ENCODE measurements around the gene TMEM79. TPM values are rescaled to one million over a fixed set of nuclear protein-coding genes. Genes with fewer than 3 reads are reported as not detected.

The TMEM79 gene
- total and polyA plus RNA-seq, 4 donors: 1.6 to 6.8 (median 3.8) TPM

- 35% methylated on average over 7 of the region's 8 CpGs for WGBS (ENCODE audit: insufficient coverage)
- no peaks in the 10 kb centered on the region for H3K27me3 ChIP-seq (ENCODE audit: control insufficient read depth, insufficient read depth, low read length)
- peaks cover 14% of the 10 kb centered on the region for H3K4me1 ChIP-seq (ENCODE audit: control insufficient read depth, insufficient read depth, low read length)
- H3K4me3 ChIP-seq (ENCODE audit: low read depth, low read length): peak overlapping the region; percentile 90
- no peak overlapping the region for H3K27ac ChIP-seq (ENCODE audit: low read depth, low read length)
- no peak for DNase-seq (ENCODE audit: low read depth in 4 of 6, low spot score in 6 of 6)
- peaks cover 35% of the 10 kb centered on the region for H3K36me3 ChIP-seq (ENCODE audit: control insufficient read depth, insufficient read depth, low read length)
- H3K9me3 ChIP-seq (ENCODE audit: control insufficient read depth, insufficient read depth, low read length): no peaks in the 10 kb centered on the region
Measured at GRCh38 chr1:156281281-156281680, 2.8 kb upstream of the TMEM79 start.

- DNase-seq (ENCODE audit: low read depth in 4 of 6, low spot score in 6 of 6): no peak
- WGBS (ENCODE audit: insufficient coverage): 3% methylated on average over 18 of the region's 22 CpGs
Measured at GRCh38 chr1:156281693-156282478, 2.2 kb upstream of the TMEM79 start.

GRCh38 chr1:156282479-156283222 is 1.5 kb upstream of the TMEM79 start, which contains the start of gene SMG5:
SMG5 (minus strand) TSS chr1:156282825; CDS start chr1:156282680, 145 bp downstream.
- H3K36me3 ChIP-seq (ENCODE audit: control insufficient read depth, insufficient read depth, low read length): peaks cover 23% of the 10 kb centered on the region
- H3K27ac ChIP-seq (ENCODE audit: low read depth, low read length): peak within 1 kb of the TSS; percentile 85
- DNase-seq (ENCODE audit: low read depth in 4 of 6, low spot score in 6 of 6): peak; percentile 95 to 100 (median 98)
- WGBS (ENCODE audit: insufficient coverage): under 1% methylated on average over 40 of the region's 50 CpGs
- H3K4me1 ChIP-seq (ENCODE audit: control insufficient read depth, insufficient read depth, low read length): peaks cover 14% of the 10 kb centered on the region
- no peaks in the 10 kb centered on the region for H3K9me3 ChIP-seq (ENCODE audit: control insufficient read depth, insufficient read depth, low read length)
- H3K4me3 ChIP-seq (ENCODE audit: low read depth, low read length): peak within 1 kb of the TSS; percentile 90
- no peaks in the 10 kb centered on the region for H3K27me3 ChIP-seq (ENCODE audit: control insufficient read depth, insufficient read depth, low read length)

More at GRCh38 chr1:156281693-156282478, 2.2 kb upstream of the TMEM79 start:
- H3K4me3 ChIP-seq (ENCODE audit: low read depth, low read length): peak overlapping the region; percentile 90
- no peaks in the 10 kb centered on the region for H3K9me3 ChIP-seq (ENCODE audit: control insufficient read depth, insufficient read depth, low read length)
- peaks cover 31% of the 10 kb centered on the region for H3K36me3 ChIP-seq (ENCODE audit: control insufficient read depth, insufficient read depth, low read length)
- peaks cover 14% of the 10 kb centered on the region for H3K4me1 ChIP-seq (ENCODE audit: control insufficient read depth, insufficient read depth, low read length)
- H3K27me3 ChIP-seq (ENCODE audit: control insufficient read depth, insufficient read depth, low read length): no peaks in the 10 kb centered on the region
- no peak overlapping the region for H3K27ac ChIP-seq (ENCODE audit: low read depth, low read length)

- Histone ChIP-seq H3K9me3 (ENCODE audit: control insufficient read depth, insufficient read depth, low read length) (no peaks in the 10 kb centered on the region), H3K36me3 (ENCODE audit: control insufficient read depth, insufficient read depth, low read length) (peaks cover 15% of the 10 kb centered on the region), H3K4me1 (ENCODE audit: control insufficient read depth, insufficient read depth, low read length) (peaks cover 14% of the 10 kb centered on the region), H3K27ac (ENCODE audit: low read depth, low read length) (peak overlapping the region; percentile 85), H3K4me3 (ENCODE audit: low read depth, low read length) (peak overlapping the region; percentile 90), H3K27me3 (ENCODE audit: control insufficient read depth, insufficient read depth, low read length) (no peaks in the 10 kb centered on the region)
- WGBS (ENCODE audit: insufficient coverage): no CpG with 5 or more reads among the region's 1 CpG
- DNase-seq (ENCODE audit: low read depth in 4 of 6, low spot score in 6 of 6): no peak
Measured at GRCh38 chr1:156283521-156283920, 604 bp upstream of the TMEM79 start.

- Histone ChIP-seq H3K4me1 (ENCODE audit: control insufficient read depth, insufficient read depth, low read length) (peaks cover 14% of the 10 kb centered on the region), H3K36me3 (ENCODE audit: control insufficient read depth, insufficient read depth, low read length) (peaks cover 18% of the 10 kb centered on the region), H3K27ac (ENCODE audit: low read depth, low read length) (no peak overlapping the region), H3K9me3 (ENCODE audit: control insufficient read depth, insufficient read depth, low read length) (no peaks in the 10 kb centered on the region), H3K4me3 (ENCODE audit: low read depth, low read length) (no peak overlapping the region), H3K27me3 (ENCODE audit: control insufficient read depth, insufficient read depth, low read length) (no peaks in the 10 kb centered on the region)
- DNase-seq (ENCODE audit: low read depth in 4 of 6, low spot score in 6 of 6): no peak
- 89% methylated on average over 4 of the region's 4 CpGs for WGBS (ENCODE audit: insufficient coverage)
Measured at GRCh38 chr1:156284757-156285156, 632 bp downstream of the TMEM79 start.

- H3K4me3 ChIP-seq (ENCODE audit: low read depth, low read length): no peak overlapping the region
- no peak for DNase-seq (ENCODE audit: low read depth in 4 of 6, low spot score in 6 of 6)
- H3K27ac ChIP-seq (ENCODE audit: low read depth, low read length): no peak overlapping the region
- H3K27me3 ChIP-seq (ENCODE audit: control insufficient read depth, insufficient read depth, low read length): no peaks in the 10 kb centered on the region
- H3K36me3 ChIP-seq (ENCODE audit: control insufficient read depth, insufficient read depth, low read length): peaks cover 18% of the 10 kb centered on the region
- no peaks in the 10 kb centered on the region for H3K9me3 ChIP-seq (ENCODE audit: control insufficient read depth, insufficient read depth, low read length)
- WGBS (ENCODE audit: insufficient coverage): 91% methylated on average over 21 of the region's 21 CpGs
- H3K4me1 ChIP-seq (ENCODE audit: control insufficient read depth, insufficient read depth, low read length): peaks cover 14% of the 10 kb centered on the region
Measured at GRCh38 chr1:156285437-156285836, 1.3 kb downstream of the TMEM79 start.

- H3K9me3 ChIP-seq (ENCODE audit: control insufficient read depth, insufficient read depth, low read length): no peaks in the 10 kb centered on the region
- peaks cover 18% of the 10 kb centered on the region for H3K36me3 ChIP-seq (ENCODE audit: control insufficient read depth, insufficient read depth, low read length)
- H3K27me3 ChIP-seq (ENCODE audit: control insufficient read depth, insufficient read depth, low read length): no peaks in the 10 kb centered on the region
- peaks cover 16% of the 10 kb centered on the region for H3K4me1 ChIP-seq (ENCODE audit: control insufficient read depth, insufficient read depth, low read length)
- no peak for DNase-seq (ENCODE audit: low read depth in 4 of 6, low spot score in 6 of 6)
- no peak overlapping the region for H3K27ac ChIP-seq (ENCODE audit: low read depth, low read length)
- 93% methylated on average over 5 of the region's 8 CpGs for WGBS (ENCODE audit: insufficient coverage)
- no peak overlapping the region for H3K4me3 ChIP-seq (ENCODE audit: low read depth, low read length)
Measured at GRCh38 chr1:156286061-156286460, 1.9 kb downstream of the TMEM79 start.

GRCh38 chr1:156289857-156290256 is 5.7 kb downstream of the TMEM79 start:
- Histone ChIP-seq H3K36me3 (ENCODE audit: control insufficient read depth, insufficient read depth, low read length) (peaks cover 39% of the 10 kb centered on the region), H3K27ac (ENCODE audit: low read depth, low read length) (no peak overlapping the region), H3K4me1 (ENCODE audit: control insufficient read depth, insufficient read depth, low read length) (peaks cover 15% of the 10 kb centered on the region), H3K4me3 (ENCODE audit: low read depth, low read length) (no peak overlapping the region), H3K27me3 (ENCODE audit: control insufficient read depth, insufficient read depth, low read length) (no peaks in the 10 kb centered on the region), H3K9me3 (ENCODE audit: control insufficient read depth, insufficient read depth, low read length) (no peaks in the 10 kb centered on the region)
- no peak for DNase-seq (ENCODE audit: low read depth in 4 of 6, low spot score in 6 of 6)

GRCh38 chr1:156291226-156292061 is 7.3 kb downstream of the TMEM79 start:
- peak overlapping the region; percentile 61 for H3K4me3 ChIP-seq (ENCODE audit: low read depth, low read length)
- no peaks in the 10 kb centered on the region for H3K27me3 ChIP-seq (ENCODE audit: control insufficient read depth, insufficient read depth, low read length)
- H3K4me1 ChIP-seq (ENCODE audit: control insufficient read depth, insufficient read depth, low read length): peaks cover 21% of the 10 kb centered on the region
- no peaks in the 10 kb centered on the region for H3K9me3 ChIP-seq (ENCODE audit: control insufficient read depth, insufficient read depth, low read length)
- peak in 5 of 6 donors; percentile 39 to 87 (median 52) for DNase-seq (ENCODE audit: low read depth in 4 of 6, low spot score in 6 of 6)
- H3K36me3 ChIP-seq (ENCODE audit: control insufficient read depth, insufficient read depth, low read length): peaks cover 25% of the 10 kb centered on the region
- H3K27ac ChIP-seq (ENCODE audit: low read depth, low read length): peak overlapping the region; percentile 88
- WGBS (ENCODE audit: insufficient coverage): 10% methylated on average over 32 of the region's 37 CpGs
